ENCODE data around the gene SPATA16.
A peak's percentile ranks its signal among the peaks of the same experiment; 100 is the strongest.
"Not testable (repeated sequence)": the region's sequence is repeated elsewhere in the genome, so short reads cannot be mapped to it uniquely, and the experiment has no call there.

The SPATA16 gene

DNA sequence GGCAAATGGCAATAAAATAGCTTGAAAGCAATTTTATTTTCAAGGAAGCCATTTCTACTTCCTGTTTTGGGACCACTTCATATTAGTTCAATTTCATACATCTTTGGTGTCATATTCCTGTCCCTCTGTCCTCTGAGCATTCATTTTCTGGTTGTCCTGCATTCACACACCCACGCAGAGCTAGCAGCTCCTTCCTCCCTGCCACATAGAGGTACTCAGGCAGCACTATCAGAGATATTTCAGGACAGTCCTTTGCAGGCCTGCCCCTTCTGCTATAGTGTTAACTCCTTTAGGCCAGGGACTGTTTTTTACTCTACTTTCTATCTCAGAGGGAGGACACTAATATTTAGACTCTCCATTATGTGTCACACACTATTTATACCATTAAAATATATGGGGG, 258.5 kb downstream of the SPATA16 start:
- Histone ChIP-seq H3K9ac (ENCODE audit: insufficient read length, low read depth) (no peak overlapping the region), H3K9me3 (ENCODE audit: insufficient read depth, low read length) (peaks cover 6% of the 10 kb centered on the region; the same call in 1 of the 2 replicates), H3K4me3 (ENCODE audit: insufficient read length, low read depth) (no peak overlapping the region), H3K36me3 (ENCODE audit: insufficient read depth, insufficient read length, low read length) (no peaks in the 10 kb centered on the region), H3K27me3 (ENCODE audit: insufficient read depth, insufficient read length) (no peaks in the 10 kb centered on the region), H3K4me1 (ENCODE audit: insufficient read depth, insufficient read length) (no peaks in the 10 kb centered on the region)
- DNase-seq (ENCODE audit: low read depth, low spot score), result no peak
- TF ChIP-seq ZNF274 (IDR thresholded peaks at IDR 0.05; ENCODE audit: low read depth, low read length) (no peak), YY1 (IDR thresholded peaks at IDR 0.05; ENCODE audit: insufficient read depth, insufficient read length) (no peak)

DNA sequence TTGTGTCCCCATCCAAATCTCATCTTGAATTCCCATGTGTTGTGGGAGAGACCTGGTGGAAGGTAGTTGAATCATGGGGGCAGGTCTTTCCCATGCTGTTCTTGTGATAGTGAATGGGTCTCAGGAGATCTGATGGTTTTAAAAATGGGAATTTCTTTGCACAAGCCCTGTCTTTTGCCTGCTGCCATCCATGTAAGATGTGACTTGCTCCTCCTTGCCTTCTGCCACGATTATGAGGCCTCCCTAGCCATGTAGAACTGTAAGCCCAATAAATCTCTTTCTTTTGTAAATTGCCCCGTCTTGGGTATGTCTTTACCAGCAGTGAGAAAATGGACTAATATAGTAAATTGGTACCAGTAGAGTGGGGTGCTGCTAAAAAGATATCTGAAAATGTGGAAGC, 261.7 kb downstream of the SPATA16 start:
- DNase-seq (ENCODE audit: low read depth, low spot score); H3K36me3 ChIP-seq (ENCODE audit: insufficient read depth, insufficient read length, low read length): not testable (repeated sequence)

DNA sequence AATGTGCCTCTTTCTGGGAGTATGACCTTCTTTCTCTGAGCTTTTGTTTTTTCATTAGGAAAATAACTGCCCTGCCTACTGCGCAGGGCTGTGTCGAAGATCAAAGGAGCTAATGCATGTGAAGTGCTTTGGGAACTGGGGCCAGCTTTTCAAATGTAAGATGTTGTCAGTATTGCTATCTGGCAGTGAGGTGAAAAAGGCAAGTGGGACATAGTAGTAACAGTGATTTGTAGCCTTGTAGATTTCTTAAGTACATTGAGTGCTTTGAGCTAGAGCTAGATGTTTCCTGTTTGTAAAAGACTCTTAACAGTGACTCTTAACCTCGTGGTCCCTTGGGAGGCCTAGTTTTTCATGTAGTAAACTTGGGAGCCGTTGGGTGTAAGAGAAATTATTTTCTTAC, 264.0 kb downstream of the SPATA16 start:
- Histone ChIP-seq H3K4me3 (ENCODE audit: insufficient read length, low read depth) (no peak overlapping the region), H3K9me3 (ENCODE audit: insufficient read depth, low read length) (peaks cover 6% of the 10 kb centered on the region; the same call in 1 of the 2 replicates), H3K9ac (ENCODE audit: insufficient read length, low read depth) (no peak overlapping the region), H3K27me3 (ENCODE audit: insufficient read depth, insufficient read length) (no peaks in the 10 kb centered on the region), H3K36me3 (ENCODE audit: insufficient read depth, insufficient read length, low read length) (no peaks in the 10 kb centered on the region), H3K4me1 (ENCODE audit: insufficient read depth, insufficient read length) (no peaks in the 10 kb centered on the region)
- TF ChIP-seq SUZ12 (IDR thresholded peaks at IDR 0.05; ENCODE audit: extremely low read depth, insufficient read depth, insufficient read length) (no peak), YY1 (IDR thresholded peaks at IDR 0.05; ENCODE audit: insufficient read depth, insufficient read length) (no peak), ZNF274 (IDR thresholded peaks at IDR 0.05; ENCODE audit: low read depth, low read length) (no peak)
- peak; percentile 32 for DNase-seq (ENCODE audit: low read depth, low spot score)

More for the DNA sequence above, 261.7 kb downstream of the SPATA16 start:
- not testable (repeated sequence) for H3K4me3 ChIP-seq (ENCODE audit: insufficient read length, low read depth); H3K9ac ChIP-seq (ENCODE audit: insufficient read length, low read depth); H3K27me3 ChIP-seq (ENCODE audit: insufficient read depth, insufficient read length); H3K9me3 ChIP-seq (ENCODE audit: insufficient read depth, low read length); H3K4me1 ChIP-seq (ENCODE audit: insufficient read depth, insufficient read length)

DNA sequence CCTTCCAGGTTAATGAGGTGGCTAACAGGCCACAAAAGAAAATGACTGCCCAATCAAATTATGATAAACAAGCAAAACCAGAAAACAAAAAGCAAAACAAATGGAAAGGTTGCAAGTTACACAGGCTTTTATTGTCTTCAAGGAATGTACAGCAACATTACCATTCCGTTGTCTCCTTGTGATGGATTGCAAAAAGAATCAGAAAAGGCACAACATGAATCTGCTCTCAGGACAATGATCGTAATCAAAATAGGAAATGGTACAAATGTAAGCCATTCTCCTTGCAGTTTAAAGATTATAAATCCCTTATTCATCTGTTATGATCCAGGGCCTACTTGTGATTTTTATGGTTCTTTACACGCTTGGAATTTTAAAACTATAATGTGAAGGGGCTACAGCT, 264.7 kb downstream of the SPATA16 start:
- no peaks in the 10 kb centered on the region for H3K4me1 ChIP-seq (ENCODE audit: insufficient read depth, insufficient read length)
- no peak for TF ChIP-seq SUZ12 (IDR thresholded peaks at IDR 0.05; ENCODE audit: extremely low read depth, insufficient read depth, insufficient read length)
- no peak for TF ChIP-seq ZNF274 (IDR thresholded peaks at IDR 0.05; ENCODE audit: low read depth, low read length)
- no peak for TF ChIP-seq YY1 (IDR thresholded peaks at IDR 0.05; ENCODE audit: insufficient read depth, insufficient read length)
- no peaks in the 10 kb centered on the region for H3K27me3 ChIP-seq (ENCODE audit: insufficient read depth, insufficient read length)
- H3K9me3 ChIP-seq (ENCODE audit: insufficient read depth, low read length), result peaks cover 6% of the 10 kb centered on the region; the same call in 1 of the 2 replicates
- no peak for DNase-seq (ENCODE audit: low read depth, low spot score)
- H3K4me3 ChIP-seq (ENCODE audit: insufficient read length, low read depth), result no peak overlapping the region
- no peaks in the 10 kb centered on the region for H3K36me3 ChIP-seq (ENCODE audit: insufficient read depth, insufficient read length, low read length)
- H3K9ac ChIP-seq (ENCODE audit: insufficient read length, low read depth), result no peak overlapping the region

DNA sequence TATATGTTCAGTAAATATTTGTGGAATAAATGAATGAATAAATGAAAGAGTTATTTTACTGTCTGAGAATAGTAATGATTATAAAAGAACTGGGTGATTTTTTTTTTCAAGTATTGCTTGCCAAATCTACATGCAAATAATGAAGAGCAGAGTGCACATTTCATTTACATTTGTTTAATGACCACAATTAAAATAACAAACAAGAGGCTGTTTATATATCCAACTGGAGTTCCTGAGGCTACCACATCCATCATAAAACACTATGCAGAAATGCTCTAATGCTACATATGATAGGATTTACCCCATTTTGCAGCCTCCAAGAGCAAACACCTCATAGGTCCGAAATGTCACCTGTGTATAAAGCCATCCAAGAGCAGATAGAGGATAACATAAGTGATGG, 266.0 kb downstream of the SPATA16 start:
- H3K9ac ChIP-seq (ENCODE audit: insufficient read length, low read depth), result no peak overlapping the region
- TF ChIP-seq YY1 (IDR thresholded peaks at IDR 0.05; ENCODE audit: insufficient read depth, insufficient read length) (no peak), SUZ12 (IDR thresholded peaks at IDR 0.05; ENCODE audit: extremely low read depth, insufficient read depth, insufficient read length) (no peak), ZNF274 (IDR thresholded peaks at IDR 0.05; ENCODE audit: low read depth, low read length) (no peak)
- no peak overlapping the region for H3K4me3 ChIP-seq (ENCODE audit: insufficient read length, low read depth)
- peaks cover 3% of the 10 kb centered on the region; the same call in 1 of the 2 replicates for H3K9me3 ChIP-seq (ENCODE audit: insufficient read depth, low read length)
- H3K36me3 ChIP-seq (ENCODE audit: insufficient read depth, insufficient read length, low read length), result no peaks in the 10 kb centered on the region
- DNase-seq (ENCODE audit: low read depth, low spot score), result no peak
- H3K27me3 ChIP-seq (ENCODE audit: insufficient read depth, insufficient read length), result no peaks in the 10 kb centered on the region
- H3K4me1 ChIP-seq (ENCODE audit: insufficient read depth, insufficient read length), result no peaks in the 10 kb centered on the region

DNA sequence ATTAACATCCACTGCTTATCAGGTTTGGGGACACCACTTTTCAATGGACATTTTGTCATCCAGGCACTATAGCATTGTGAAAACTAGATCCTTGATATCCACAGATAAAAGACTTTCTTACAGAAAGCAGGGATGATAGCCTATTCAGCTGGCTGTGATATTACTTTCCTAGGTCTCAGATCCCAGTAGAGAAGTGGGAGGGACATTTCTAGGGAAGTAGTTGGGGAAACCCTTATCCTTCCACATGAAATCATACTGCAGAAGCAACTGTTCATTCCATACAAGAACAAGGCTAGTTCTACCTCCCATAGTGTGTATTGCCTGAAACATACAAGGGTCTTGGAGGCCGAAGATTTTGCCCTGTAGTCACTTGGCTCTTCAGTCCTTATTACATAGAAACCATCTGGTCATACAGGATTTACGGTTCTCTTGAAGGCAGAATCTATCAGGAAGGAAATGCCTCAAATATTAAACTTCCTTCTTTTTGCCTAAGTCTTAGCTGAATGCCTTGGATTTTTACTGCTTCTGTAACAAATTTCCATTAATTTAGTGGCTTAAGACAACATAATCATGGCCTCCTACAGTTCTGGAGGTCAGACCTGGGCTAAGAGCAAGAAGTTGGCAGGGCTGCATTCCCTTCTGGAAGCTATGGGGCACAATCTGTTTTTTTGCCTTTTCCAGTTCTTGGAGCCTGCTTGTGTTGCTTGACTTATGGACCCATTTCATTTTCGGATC, 271.1 kb downstream of the SPATA16 start:
- Histone ChIP-seq H3K4me3 (ENCODE audit: insufficient read length, low read depth) (no peak overlapping the region), H3K4me1 (ENCODE audit: insufficient read depth, insufficient read length) (no peaks in the 10 kb centered on the region), H3K27me3 (ENCODE audit: insufficient read depth, insufficient read length) (no peaks in the 10 kb centered on the region), H3K9me3 (ENCODE audit: insufficient read depth, low read length) (no peaks in the 10 kb centered on the region; the same call in 1 of the 2 replicates), H3K36me3 (ENCODE audit: insufficient read depth, insufficient read length, low read length) (no peaks in the 10 kb centered on the region), H3K9ac (ENCODE audit: insufficient read length, low read depth) (no peak overlapping the region)
- TF ChIP-seq ZNF274 (IDR thresholded peaks at IDR 0.05; ENCODE audit: low read depth, low read length), result no peak
- TF ChIP-seq YY1 (IDR thresholded peaks at IDR 0.05; ENCODE audit: insufficient read depth, insufficient read length), result no peak
- no peak for TF ChIP-seq SUZ12 (IDR thresholded peaks at IDR 0.05; ENCODE audit: extremely low read depth, insufficient read depth, insufficient read length)
- DNase-seq (ENCODE audit: low read depth, low spot score), result no peak

DNA sequence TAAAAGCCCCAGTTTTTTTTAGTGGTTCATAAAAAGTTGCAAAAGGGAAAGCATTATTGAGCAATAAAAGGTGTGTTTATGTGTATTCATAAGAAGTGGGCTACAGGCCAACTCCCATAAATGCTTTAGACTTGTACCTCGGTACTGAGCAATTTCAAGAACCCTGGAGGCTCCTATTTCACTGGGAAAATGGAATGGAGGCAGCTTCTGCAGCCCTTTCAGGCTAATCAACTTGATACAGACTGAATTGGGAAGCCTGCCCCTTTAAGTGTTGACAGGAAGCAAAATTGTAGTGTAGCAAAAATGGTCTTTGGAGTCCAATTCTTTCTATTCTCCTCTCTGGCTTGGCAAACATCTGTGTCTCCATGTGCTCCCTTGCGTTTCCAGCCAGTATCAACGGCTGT, 271.7 kb downstream of the SPATA16 start:
- H3K4me3 ChIP-seq (ENCODE audit: insufficient read length, low read depth), result no peak overlapping the region
- no peaks in the 10 kb centered on the region for H3K4me1 ChIP-seq (ENCODE audit: insufficient read depth, insufficient read length)
- TF ChIP-seq SUZ12 (IDR thresholded peaks at IDR 0.05; ENCODE audit: extremely low read depth, insufficient read depth, insufficient read length) (no peak), YY1 (IDR thresholded peaks at IDR 0.05; ENCODE audit: insufficient read depth, insufficient read length) (no peak), ZNF274 (IDR thresholded peaks at IDR 0.05; ENCODE audit: low read depth, low read length) (no peak)
- DNase-seq (ENCODE audit: low read depth, low spot score), result no peak
- H3K36me3 ChIP-seq (ENCODE audit: insufficient read depth, insufficient read length, low read length), result no peaks in the 10 kb centered on the region
- no peaks in the 10 kb centered on the region; the same call in 1 of the 2 replicates for H3K9me3 ChIP-seq (ENCODE audit: insufficient read depth, low read length)
- H3K27me3 ChIP-seq (ENCODE audit: insufficient read depth, insufficient read length), result no peaks in the 10 kb centered on the region
- no peak overlapping the region for H3K9ac ChIP-seq (ENCODE audit: insufficient read length, low read depth)

Data from NT2/D1 (cell line).